HG03521 (cell line): ENCODE measurements around the gene ATG4B.
A peak's percentile ranks its signal among the peaks of the same experiment; 100 is the strongest.

ENCODE experiments used
- ATAC-seq: cut with Tn5 transposase; IDR thresholded peaks from one replicate; pipeline ENCODE4 v1.9.1; 2021; ENCODE audit warnings: mild to moderate bottlenecking, moderate library complexity; ENCODE audit not compliant: unreplicated experiment

Gene ATG4B

GRCh38 chr2:241637795-241638660, 535 bp downstream of the ATG4B start:
- ATAC-seq: peak; percentile 17

DNA sequence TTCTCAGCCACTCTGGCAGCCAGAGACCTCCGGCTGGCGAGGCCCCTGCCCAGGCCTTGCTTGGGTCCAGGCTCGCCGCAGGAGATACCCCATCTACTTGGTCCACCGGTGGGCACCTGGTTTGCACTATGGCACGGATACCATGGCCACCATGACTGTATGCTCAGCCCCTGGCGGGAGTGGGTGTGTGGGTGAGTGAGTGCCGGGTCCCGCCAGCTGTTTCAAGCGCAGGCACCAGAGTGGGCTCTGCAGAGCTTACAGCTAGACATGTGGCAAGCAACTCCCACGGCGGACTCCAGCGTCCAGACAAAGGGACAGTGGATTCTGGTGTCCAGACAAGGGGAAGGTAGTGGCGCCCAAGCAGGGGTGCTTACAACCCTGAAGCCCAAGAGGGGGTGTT, 1.4 kb downstream of the ATG4B start:
- ATAC-seq: no peak

GRCh38 chr2:241639385-241639784, 1.9 kb downstream of the ATG4B start:
- ATAC-seq: no peak

GRCh38 chr2:241640165-241640795, 2.8 kb downstream of the ATG4B start:
- ATAC-seq: no peak

- ATAC-seq: no peak
Measured at GRCh38 chr2:241641631-241642030, 4.1 kb downstream of the ATG4B start.

DNA sequence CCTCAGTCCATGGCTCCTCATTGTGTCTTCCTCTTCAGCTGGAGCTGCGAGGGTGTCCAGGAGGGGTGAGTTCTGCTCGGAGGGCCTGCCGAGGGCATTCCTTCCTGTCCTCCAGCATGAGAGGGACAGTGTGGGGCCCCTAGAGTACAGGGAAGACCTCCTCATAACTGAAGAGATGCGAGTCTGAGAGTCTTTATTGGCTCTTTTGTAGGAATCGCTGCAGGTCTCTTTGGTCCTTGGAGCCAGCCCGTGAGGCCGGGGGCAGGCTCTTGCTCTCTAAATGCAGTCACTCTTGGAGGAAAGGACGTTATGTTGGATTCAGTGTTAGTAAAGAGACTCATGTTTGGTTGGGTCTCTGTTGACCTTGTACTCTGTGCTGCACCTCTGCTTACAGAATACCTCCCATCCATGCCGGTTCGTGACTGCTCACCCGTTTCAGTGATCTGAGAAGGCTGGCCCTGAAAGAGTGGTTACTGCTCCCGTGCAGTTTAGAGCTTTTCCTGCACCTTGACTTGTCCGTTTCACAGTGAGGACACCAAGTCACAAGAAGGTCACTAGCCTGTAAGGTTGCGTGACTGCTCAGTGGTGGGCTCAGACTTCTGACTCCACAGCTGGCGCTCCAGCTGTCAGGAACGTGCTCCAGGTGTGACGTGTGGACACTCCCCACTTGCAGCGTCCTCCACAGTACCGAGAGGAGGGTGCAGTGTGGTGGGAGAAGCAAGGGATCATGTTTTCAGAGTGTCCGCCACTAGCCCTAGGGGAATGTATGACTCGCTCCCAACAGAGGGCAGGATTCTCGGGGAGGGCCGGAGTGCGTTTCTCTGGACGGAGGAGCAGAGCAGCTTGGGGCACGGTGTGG, 7.8 kb downstream of the ATG4B start:
- ATAC-seq: no peak

GRCh38 chr2:241645915-241646645, 8.6 kb downstream of the ATG4B start:
- no peak for ATAC-seq

GRCh38 chr2:241648453-241648852, 11.0 kb downstream of the ATG4B start:
- ATAC-seq: no peak

DNA sequence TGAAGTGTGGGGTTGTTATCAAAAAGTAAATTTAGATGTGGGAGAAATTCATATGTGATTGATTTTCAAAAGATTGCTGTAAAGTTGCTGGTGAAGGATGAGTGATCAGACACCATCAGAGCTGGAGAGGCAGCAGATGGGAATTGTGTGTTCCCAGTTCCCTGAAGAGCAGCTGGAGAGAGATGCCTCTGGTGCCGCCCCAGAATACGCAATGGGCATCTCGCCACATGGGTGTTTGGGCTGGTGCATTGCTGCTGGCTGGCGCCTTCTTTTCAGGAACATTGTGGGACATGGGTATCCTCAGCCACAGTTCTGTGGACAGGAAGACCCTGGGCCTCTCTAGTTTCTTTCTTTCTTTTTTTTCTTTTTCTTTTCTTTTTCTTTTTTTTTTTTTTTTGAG, 11.9 kb downstream of the ATG4B start:
- no peak for ATAC-seq

- ATAC-seq: no peak
Measured at GRCh38 chr2:241649927-241650326, 12.4 kb downstream of the ATG4B start.

DNA sequence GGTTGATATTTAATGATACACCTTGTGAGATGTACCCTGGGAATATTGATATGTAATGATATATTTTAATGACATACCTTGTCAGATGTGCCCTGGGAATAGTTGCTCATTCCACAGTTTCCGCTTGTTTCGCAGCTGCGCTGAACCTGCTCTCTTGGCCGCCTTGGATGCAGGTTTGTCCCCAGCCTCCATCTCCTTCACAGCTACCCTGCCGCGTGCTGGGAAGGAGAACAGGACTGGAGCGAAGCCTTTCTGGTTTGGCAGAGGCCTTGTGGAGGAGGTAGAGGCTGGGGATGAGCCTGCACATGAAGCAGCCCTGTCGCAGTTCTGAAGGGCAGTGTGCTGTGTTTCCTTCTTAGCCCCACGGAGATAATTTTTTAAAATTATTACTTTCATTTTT, 14.6 kb downstream of the ATG4B start:
- ATAC-seq: no peak

- no peak for ATAC-seq
Measured at GRCh38 chr2:241652722-241653121, 15.2 kb downstream of the ATG4B start.

GRCh38 chr2:241653210-241653750, 15.8 kb downstream of the ATG4B start:
- no peak for ATAC-seq

DNA sequence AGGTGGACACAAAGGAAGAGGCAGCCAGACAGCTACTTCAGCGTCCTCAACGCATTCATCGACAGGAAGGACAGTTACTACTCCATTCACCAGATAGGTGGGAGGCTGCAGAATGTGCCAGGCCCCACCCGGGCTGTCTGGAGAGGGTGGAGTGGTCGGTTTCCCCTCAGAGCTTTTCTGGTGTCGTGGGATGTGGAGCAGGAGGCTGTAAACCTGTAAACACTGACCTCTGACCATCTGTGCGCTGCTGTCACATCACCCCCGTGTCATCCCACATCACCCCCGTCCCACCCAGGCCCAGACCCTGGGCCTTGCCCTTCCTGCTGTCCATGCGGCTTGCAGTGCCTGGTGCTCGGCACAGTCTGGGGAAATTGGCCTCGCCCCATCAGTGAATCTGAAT, 17.1 kb downstream of the ATG4B start:
- no peak for ATAC-seq

- ATAC-seq: no peak
Measured at GRCh38 chr2:241655516-241656189, 18.2 kb downstream of the ATG4B start.

DNA sequence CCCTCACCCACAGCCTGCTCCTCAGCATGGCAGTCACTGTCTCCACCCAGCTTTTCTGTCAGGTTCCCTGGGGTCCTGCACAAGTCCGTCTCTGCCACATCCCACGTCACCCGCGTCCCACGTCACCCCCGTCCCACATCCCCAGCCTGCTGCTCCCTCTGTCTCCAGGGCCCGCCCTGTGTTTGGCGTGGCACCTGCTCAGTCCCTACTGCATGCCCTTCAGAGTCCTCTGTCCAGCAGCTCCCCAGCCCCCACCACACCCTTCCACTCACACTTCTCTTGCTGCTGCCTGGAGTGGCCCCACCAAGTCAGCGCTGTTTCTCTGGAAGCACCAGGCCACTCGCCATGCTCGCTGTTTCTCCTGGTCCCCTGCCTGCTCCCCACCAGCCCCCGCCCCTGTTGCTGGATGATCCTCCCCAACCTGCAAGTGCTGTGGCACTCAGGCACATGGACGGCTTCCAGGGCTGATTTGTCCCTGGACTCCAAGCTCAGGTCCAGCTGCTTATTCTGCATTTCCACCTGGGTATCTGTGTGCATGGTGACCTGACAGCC, 18.8 kb downstream of the ATG4B start:
- ATAC-seq: no peak

DNA sequence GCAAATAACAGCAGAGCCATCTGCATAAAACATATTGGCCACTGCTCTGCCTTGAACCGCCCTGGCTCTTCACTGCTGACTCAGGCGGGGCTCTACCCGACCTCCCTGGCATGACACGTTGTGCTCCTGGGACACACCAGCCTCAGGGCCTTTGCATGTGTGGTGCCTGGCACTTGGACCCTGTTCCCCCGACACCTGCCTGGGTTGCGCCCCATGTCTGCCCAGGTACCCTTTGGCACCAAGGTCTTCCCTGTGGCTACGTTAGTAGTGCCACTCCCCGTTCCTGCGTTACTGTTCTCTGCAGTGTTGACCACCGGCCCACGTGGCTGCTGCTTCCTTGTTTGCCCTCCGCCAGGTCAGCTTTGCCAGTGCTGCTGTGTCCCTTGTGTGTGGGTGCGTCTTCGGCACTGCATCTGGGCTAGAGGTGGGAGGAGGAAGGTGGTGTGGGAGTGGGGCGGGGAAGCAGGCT, 20.3 kb downstream of the ATG4B start:
- ATAC-seq: no peak

DNA sequence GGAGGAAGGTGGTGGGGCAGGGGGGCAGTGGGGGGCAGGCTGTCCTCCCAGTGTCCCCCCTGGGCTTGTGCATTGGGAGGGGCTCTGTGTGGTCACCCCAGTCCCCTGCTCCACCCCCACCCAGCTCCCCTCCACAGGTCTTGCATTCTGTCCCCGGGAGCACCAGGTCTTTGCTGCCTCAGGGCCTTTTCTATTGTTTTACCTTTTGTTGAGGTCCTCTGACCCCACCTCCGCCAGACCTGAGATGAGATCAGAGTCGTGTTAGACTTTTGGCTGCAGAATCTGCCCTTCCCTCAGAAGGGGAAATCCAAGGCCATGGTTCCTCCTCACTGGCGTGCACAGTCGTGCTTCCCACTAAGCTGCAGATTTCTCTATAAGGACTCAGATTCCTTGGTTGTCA, 20.8 kb downstream of the ATG4B start:
- ATAC-seq: no peak

DNA sequence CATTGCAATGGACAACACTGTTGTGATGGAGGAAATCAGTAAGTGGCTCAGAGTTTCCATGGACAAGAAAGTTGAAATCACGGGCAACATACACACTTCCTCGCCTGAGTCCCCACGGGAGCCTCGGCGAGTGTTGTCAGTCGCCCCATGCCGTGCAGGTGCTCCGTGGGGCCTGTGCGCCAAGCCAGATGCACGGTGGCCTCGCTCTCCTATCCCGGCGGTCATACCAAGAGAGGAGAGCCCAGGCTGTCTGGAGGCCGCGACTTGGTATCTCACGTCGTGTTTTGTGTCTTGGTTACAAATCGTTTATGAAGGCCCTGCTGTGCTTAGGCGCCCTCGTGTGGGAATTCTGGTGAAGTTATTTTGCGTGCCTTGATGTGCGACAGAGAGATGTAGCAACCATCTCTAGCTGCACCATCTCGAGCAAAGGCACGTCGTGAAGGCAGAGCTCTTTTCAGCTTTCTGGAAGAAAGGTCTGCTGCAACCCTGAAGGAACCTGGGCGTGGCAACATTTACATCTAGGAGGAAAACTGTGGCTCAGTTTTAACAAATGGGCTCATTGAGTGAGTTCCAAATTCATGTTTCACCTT, 21.8 kb downstream of the ATG4B start:
- no peak for ATAC-seq
